HepG2 (cell line): ENCODE measurements around the gene TEAD1. TPM values are rescaled to one million over a fixed set of nuclear protein-coding genes. Genes with fewer than 3 reads are reported as not detected.

Source experiments
- ATAC-seq: fragments of 200-7000 bp; cut with Tn5 transposase; 3 replicates; pipeline ENCODE4 v1.9.1; 2020; ENCODE audit warnings: mild to moderate bottlenecking, moderate library complexity
- BruUV-seq: library from RNA; stranded (reverse); fragments of 400-500 nt; replicated peaks from 2 replicates; lab custom pipeline; 2021; lab: Mats Ljungman, UMichigan
- CTCF ChIA-PET: fragments of 300-600 bp; formaldehyde crosslinking; extraction: SDS; loops from one replicate; lab custom pipeline; 2021; ENCODE audit warnings: low total read pairs, inconsistent platforms, low intra/inter-chr PET ratio; lab: Yijun Ruan, JAX
- POLR2A ChIA-PET: fragments of 350-600 bp; sonication (Branson Sonifier 250); formaldehyde crosslinking; loops from one replicate; lab custom pipeline; 2020; ENCODE audit warnings: antibody characterized with exemption, inconsistent platforms; lab: Yijun Ruan, JAX
- DNase-seq: peaks from one replicate; pipeline ENCODE4 v3.0.0-alpha.2; 2015; ENCODE audit warnings: low spot score
- FAIRE-seq: peaks from 3 replicates; lab custom pipeline; 2011; peaks lifted over from hg19 to GRCh38; lab: Jason Lieb, UNC
- H2AFZ ChIP-seq: one replicate; pipeline ENCODE4 v1.6.1; 2011; ENCODE audit warnings: low read length, inconsistent platforms
- H3K27ac ChIP-seq: fragments of 300-600 bp; 3 replicates; pipeline ENCODE4 v1.8.0; 2011; ENCODE audit warnings: mixed run types, mild to moderate bottlenecking, mixed read lengths, low read length, inconsistent platforms; ENCODE audit not compliant: insufficient read depth; ENCODE audit errors: extremely low read length
- H3K27me3 ChIP-seq, 2 experiments: fragments of 200-600 bp in 1 of 2; 2 replicates in 1 of 2; 3 replicates in 1 of 2; pipeline versions ENCODE4 v1.6.0 to v1.8.0; 2011; ENCODE audit warnings: low read length in 2 of 2, mild to moderate bottlenecking in 2 of 2, moderate library complexity in 2 of 2, inconsistent platforms in 1 of 2; ENCODE audit not compliant: insufficient read depth in 2 of 2, control insufficient read depth in 1 of 2
- H3K36me3 ChIP-seq, 2 experiments: fragments of 200-600 bp in 1 of 2; replicated peaks in 1 of 2; 2 replicates in 1 of 2; 3 replicates in 1 of 2; pipeline versions ENCODE4 v1.5.1 to v1.8.0; 2011; ENCODE audit warnings: low read length in 2 of 2, inconsistent platforms in 1 of 2; ENCODE audit not compliant: insufficient read depth in 2 of 2, control insufficient read depth in 1 of 2
- H3K4me1 ChIP-seq: 2 replicates; pipeline ENCODE4 v1.5.1; 2012; ENCODE audit warnings: low read length, inconsistent platforms; ENCODE audit not compliant: insufficient read depth
- H3K4me2 ChIP-seq: 2 replicates; pipeline ENCODE4 v1.6.0; 2011; ENCODE audit warnings: low read depth, low read length, inconsistent platforms
- H3K4me3 ChIP-seq, 3 experiments: fragments of 200-600 bp in 1 of 3; sonication (generic), shearing (Covaris generic) in 1 of 3; replicated peaks in 1 of 3; 2 replicates each; pipeline ENCODE4 v1.5.1; 2011 to 2016; ENCODE audit warnings: low read length in 3 of 3, inconsistent platforms in 2 of 3, low read depth in 2 of 3, mild to moderate bottlenecking in 2 of 3, control low read depth in 1 of 3, mixed read lengths in 1 of 3; ENCODE audit not compliant: insufficient read depth in 1 of 3
- H3K79me2 ChIP-seq: one replicate; pipeline ENCODE4 v1.6.1; 2011; ENCODE audit warnings: low read length, inconsistent platforms; ENCODE audit not compliant: insufficient read depth
- H3K9ac ChIP-seq: 2 replicates; pipeline ENCODE4 v1.6.0; 2011; ENCODE audit warnings: mild to moderate bottlenecking, low read depth, low read length, inconsistent platforms; ENCODE audit not compliant: insufficient read depth
- H3K9me3 ChIP-seq: 2 replicates; pipeline ENCODE4 v1.5.1; 2012; ENCODE audit warnings: mild to moderate bottlenecking, low read length
- H4K20me1 ChIP-seq: 2 replicates; pipeline ENCODE4 v1.6.0; 2011; ENCODE audit warnings: inconsistent platforms, mild to moderate bottlenecking, low read length, moderate library complexity; ENCODE audit not compliant: insufficient read depth
- AHR ChIP-seq: IDR thresholded peaks from 2 replicates; pipeline ENCODE4 v1.6.1; 2018; ENCODE audit warnings: missing genetic modification reagents, missing compliant biosample characterization
- GPN1 ChIP-seq: sonication (generic); formaldehyde crosslinking; IDR thresholded peaks from 2 replicates; pipeline ENCODE4 v1.5.1; 2020; ENCODE audit warnings: missing genetic modification reagents, borderline replicate concordance
- HNRNPH1 ChIP-seq: fragments of 200-400 bp; formaldehyde crosslinking; optimal IDR thresholded peaks from 2 replicates; pipeline ENCODE3; 2017; ENCODE audit warnings: mild to moderate bottlenecking, low read depth, low read length
- MAZ ChIP-seq, 2 experiments: sonication (generic) in 1 of 2; formaldehyde crosslinking in 1 of 2; IDR thresholded peaks; 2 replicates each; pipeline versions ENCODE4 v1.5.0 to v1.6.1; 2012 to 2020; ENCODE audit warnings: low read depth in 2 of 2, mild to moderate bottlenecking in 2 of 2, borderline replicate concordance in 1 of 2, improper control_type of control experiment in 1 of 2, low read length in 1 of 2, missing genetic modification reagents in 1 of 2, moderate library complexity in 1 of 2
- NFKBIZ ChIP-seq: IDR thresholded peaks from 2 replicates; pipeline ENCODE4 v1.6.1; 2018; ENCODE audit warnings: missing genetic modification reagents, missing compliant biosample characterization
- NFYB ChIP-seq: sonication (generic); formaldehyde crosslinking; IDR thresholded peaks from 2 replicates; pipeline ENCODE4 v1.4.0; 2020; ENCODE audit warnings: missing genetic modification reagents
- POLR2A ChIP-seq, 2 experiments: IDR thresholded peaks; 2 replicates each; pipeline ENCODE4 v1.6.1; 2011; ENCODE audit warnings: low read depth in 2 of 2, low read length in 2 of 2, mild to moderate bottlenecking in 1 of 2, moderate library complexity in 1 of 2; ENCODE audit not compliant: insufficient read depth in 1 of 2
- SKIL ChIP-seq: sonication (generic); formaldehyde crosslinking; IDR thresholded peaks from 2 replicates; pipeline ENCODE4 v1.8.0; 2022; ENCODE audit warnings: missing genetic modification reagents, mild to moderate bottlenecking, moderate library complexity, borderline replicate concordance
- SRY ChIP-seq: sonication (generic); formaldehyde crosslinking; IDR thresholded peaks from 2 replicates; pipeline ENCODE4 v1.8.0; 2022; ENCODE audit warnings: mild to moderate bottlenecking, missing genetic modification reagents
- TAF1 ChIP-seq: sonication (generic); formaldehyde crosslinking; IDR thresholded peaks from 2 replicates; pipeline ENCODE4 v1.4.0; 2020; ENCODE audit warnings: missing genetic modification reagents
- TAF15 ChIP-seq: fragments of 200-400 bp; formaldehyde crosslinking; IDR thresholded peaks from one replicate; pipeline ENCODE4 v1.6.1; 2018; ENCODE audit warnings: mild to moderate bottlenecking, low read depth, low read length; ENCODE audit not compliant: poor library complexity, severe bottlenecking
- ZBTB7A ChIP-seq: sonication (generic); formaldehyde crosslinking; IDR thresholded peaks from 2 replicates; pipeline ENCODE4 v1.8.0; 2022; ENCODE audit warnings: mild to moderate bottlenecking, missing genetic modification reagents
- ZNF225 ChIP-seq: sonication (generic); formaldehyde crosslinking; IDR thresholded peaks from 2 replicates; pipeline ENCODE4 v1.4.0; 2020; ENCODE audit warnings: mild to moderate bottlenecking, missing genetic modification reagents
- ZNF740 ChIP-seq: sonication (generic); formaldehyde crosslinking; IDR thresholded peaks from 2 replicates; pipeline ENCODE4 v1.4.0; 2020; ENCODE audit warnings: missing genetic modification reagents
- WGBS: methylation state at CpG from one replicate; pipeline ENCODE4 v1.1.6; 2017; ENCODE audit warnings: low lambda C conversion rate; 5-methylcytosine and 5-hydroxymethylcytosine counted together
- in situ Hi-C: cut with HindIII; loops from 2 replicates; pipeline ENCODE4 v1.10.0; 2017; ENCODE audit warnings: low pct_unique_long_range_greater_than_20kb; ENCODE audit not compliant: extremely low pct_ligation_motif_present
- intact Hi-C: fragments of 100-400 bp; cut with micrococcal nuclease; formaldehyde crosslinking; loops from one replicate; pipeline ENCODE4 v1.10.0; 2022; ENCODE audit not compliant: unreplicated experiment
- polyA plus RNA-seq, 8 experiments: library from polyadenylated mRNA; depleted of rRNA in 3 of 8; stranded (reverse) in 7 of 8; unstranded in 1 of 8; fragments of >200 nt; fragmentation: Illumina TruSeq in 4 of 8; extraction: Trizol in 4 of 8; gene quantifications; 2 replicates each; pipeline versions ENCODE4 v1.2.1 to v1.2.3, GENCODE V29; 2011 to 2016; ENCODE audit warnings: low read depth in 4 of 8, missing spikeins in 1 of 8, mixed read lengths in 1 of 8; ENCODE audit not compliant: insufficient read depth in 1 of 8
- total RNA-seq, 5 experiments: library from RNA; depleted of rRNA; stranded (reverse); fragments of >200 nt; fragmentation: Illumina TruSeq; extraction: Trizol; gene quantifications; 2 replicates each; pipeline ENCODE4 v1.2.3, GENCODE V29; 2016; ENCODE audit warnings: low read depth in 1 of 5
- TF ChIP-seq, protein P1 (sequence below): sonication (generic); formaldehyde crosslinking; IDR thresholded peaks from 2 replicates; pipeline ENCODE4 v1.4.0; 2020; ENCODE audit warnings: missing genetic modification reagents
- TF ChIP-seq, protein P2 (sequence below): sonication (generic); formaldehyde crosslinking; IDR thresholded peaks from 2 replicates; pipeline ENCODE4 v1.5.1; 2020; ENCODE audit warnings: missing genetic modification reagents, mild to moderate bottlenecking, borderline replicate concordance

TEAD1 gene
- total and polyA plus RNA-seq, 2 of the 13 experiments (the other 11 are each of a cell fraction or from before 2014, with no cell fraction given) = 20.1 to 30.5 TPM

DNA sequence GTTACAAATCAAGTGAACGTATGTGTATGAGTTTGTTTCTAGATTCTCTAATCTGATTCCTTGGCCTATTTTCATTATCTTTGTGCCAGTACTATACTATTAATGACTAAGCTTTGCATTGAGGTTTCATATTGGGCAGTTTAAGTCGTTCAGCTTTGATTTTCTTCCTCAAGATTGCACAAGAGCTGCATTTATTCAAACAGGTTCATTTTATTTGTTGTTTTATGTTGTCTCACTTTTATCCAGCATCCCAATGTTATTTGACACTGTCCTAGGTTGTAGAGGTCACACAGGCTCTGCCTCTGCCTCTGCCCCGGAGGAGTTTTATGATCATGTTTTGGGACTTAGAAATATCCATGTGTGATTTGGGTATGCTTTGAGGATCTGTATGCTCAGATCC is 79.8 kb downstream of the TEAD1 start (continued):
- TF ChIP-seq AHR (CRISPR knock-in tag) = no peak
- no peak for TF ChIP-seq GPN1 (CRISPR knock-in tag)
- no peak for TF ChIP-seq TAF15
- no peak for TF ChIP-seq SKIL
- TF ChIP-seq POLR2A (IDR thresholded peaks at IDR 0.05; ENCODE audit: insufficient read depth in 1 of 2, low read depth in 2 of 2, low read length in 2 of 2) = no peak
- TF ChIP-seq SRY (CRISPR knock-in tag) = no peak
- TF ChIP-seq, all 625 proteins: peak for 0

DNA sequence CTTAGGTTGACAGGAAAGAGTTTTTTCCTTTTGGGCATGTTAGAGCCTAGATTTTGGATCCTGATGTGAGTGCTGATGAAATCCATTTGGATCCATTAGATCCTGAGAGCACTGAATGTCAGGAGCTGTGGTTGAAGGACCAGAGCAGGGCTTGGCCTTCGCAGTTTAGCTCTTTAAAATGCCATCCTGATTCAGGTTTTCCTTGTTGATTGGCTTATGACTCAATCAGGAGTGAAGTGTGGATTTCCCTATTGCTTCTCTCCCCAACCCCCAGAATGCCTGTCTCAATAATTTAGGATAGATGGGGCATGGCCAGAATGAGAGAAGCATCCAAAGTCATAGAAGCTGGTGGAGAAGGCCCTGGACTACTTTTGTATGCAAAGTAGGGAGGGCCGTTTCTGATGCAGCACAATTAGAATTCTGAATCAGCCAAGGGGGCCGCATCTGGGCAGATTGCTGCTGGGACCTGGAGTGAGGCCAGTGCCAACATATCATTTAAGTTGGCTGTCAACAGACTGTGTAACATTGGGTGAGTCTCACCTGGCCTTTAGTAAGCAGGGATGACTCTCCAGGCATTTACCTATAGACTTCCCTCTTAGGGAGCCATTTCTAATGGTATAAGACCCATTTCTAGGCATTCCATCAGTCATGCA is 80.5 kb downstream of the TEAD1 start:
- Histone ChIP-seq H3K9ac (no peak overlapping the region), H3K9me3 (no peaks in the 10 kb centered on the region), H3K79me2 (peaks cover 58% of the 10 kb centered on the region), H3K27ac (no peak overlapping the region), H4K20me1 (peaks cover 24% of the 10 kb centered on the region), H3K4me2 (no peak overlapping the region), H3K4me1 (peaks cover 23% of the 10 kb centered on the region), H3K36me3 (no peaks in the 10 kb centered on the region), H3K27me3 (no peaks in the 10 kb centered on the region), H2AFZ (no peak overlapping the region), H3K4me3 (no peak overlapping the region)
- in situ Hi-C loops = no loop called here
- POLR2A ChIA-PET = no interaction called here
- WGBS = 98% methylated on average over 3 of the region's 3 CpGs
- BruUV-seq = no TSS peak
- CTCF ChIA-PET = no interaction called here
- intact Hi-C loops = no loop called here
- no peak for FAIRE-seq
- no peak for DNase-seq
- TF ChIP-seq NFKBIZ (CRISPR knock-in tag) (no peak), NFYB (CRISPR knock-in tag) (no peak), HNRNPH1 (no peak), ZNF740 (CRISPR knock-in tag) (no peak), MAZ (IDR thresholded peaks at IDR 0.05; ENCODE audit: borderline replicate concordance, low read depth, low read length) (no peak), MAZ (CRISPR knock-in tag; IDR thresholded peaks at IDR 0.05; ENCODE audit: low read depth) (no peak), ZNF225 (CRISPR knock-in tag) (no peak), ZBTB7A (no peak), TAF1 (CRISPR knock-in tag) (no peak)
- TF ChIP-seq, protein P1, sequence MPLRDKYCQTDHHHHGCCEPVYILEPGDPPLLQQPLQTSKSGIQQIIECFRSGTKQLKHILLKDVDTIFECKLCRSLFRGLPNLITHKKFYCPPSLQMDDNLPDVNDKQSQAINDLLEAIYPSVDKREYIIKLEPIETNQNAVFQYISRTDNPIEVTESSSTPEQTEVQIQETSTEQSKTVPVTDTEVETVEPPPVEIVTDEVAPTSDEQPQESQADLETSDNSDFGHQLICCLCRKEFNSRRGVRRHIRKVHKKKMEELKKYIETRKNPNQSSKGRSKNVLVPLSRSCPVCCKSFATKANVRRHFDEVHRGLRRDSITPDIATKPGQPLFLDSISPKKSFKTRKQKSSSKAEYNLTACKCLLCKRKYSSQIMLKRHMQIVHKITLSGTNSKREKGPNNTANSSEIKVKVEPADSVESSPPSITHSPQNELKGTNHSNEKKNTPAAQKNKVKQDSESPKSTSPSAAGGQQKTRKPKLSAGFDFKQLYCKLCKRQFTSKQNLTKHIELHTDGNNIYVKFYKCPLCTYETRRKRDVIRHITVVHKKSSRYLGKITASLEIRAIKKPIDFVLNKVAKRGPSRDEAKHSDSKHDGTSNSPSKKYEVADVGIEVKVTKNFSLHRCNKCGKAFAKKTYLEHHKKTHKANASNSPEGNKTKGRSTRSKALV = no peak
- TF ChIP-seq, protein P2, sequence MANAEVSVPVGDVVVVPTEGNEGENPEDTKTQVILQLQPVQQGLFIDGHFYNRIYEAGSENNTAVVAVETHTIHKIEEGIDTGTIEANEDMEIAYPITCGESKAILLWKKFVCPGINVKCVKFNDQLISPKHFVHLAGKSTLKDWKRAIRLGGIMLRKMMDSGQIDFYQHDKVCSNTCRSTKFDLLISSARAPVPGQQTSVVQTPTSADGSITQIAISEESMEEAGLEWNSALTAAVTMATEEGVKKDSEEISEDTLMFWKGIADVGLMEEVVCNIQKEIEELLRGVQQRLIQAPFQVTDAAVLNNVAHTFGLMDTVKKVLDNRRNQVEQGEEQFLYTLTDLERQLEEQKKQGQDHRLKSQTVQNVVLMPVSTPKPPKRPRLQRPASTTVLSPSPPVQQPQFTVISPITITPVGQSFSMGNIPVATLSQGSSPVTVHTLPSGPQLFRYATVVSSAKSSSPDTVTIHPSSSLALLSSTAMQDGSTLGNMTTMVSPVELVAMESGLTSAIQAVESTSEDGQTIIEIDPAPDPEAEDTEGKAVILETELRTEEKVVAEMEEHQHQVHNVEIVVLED = no peak
- no peak for ATAC-seq
